SU-DHL-6 (cell line): ENCODE results near the gene SLC43A2.

Experiments
- CTCF ChIP-seq: fragments of 200-600 bp; sonication (generic); IDR thresholded peaks from one replicate; pipeline ENCODE4 v1.5.1; 2017; ENCODE audit warnings: antibody characterized with exemption, mild to moderate bottlenecking, low read length, moderate library complexity; ENCODE audit not compliant: insufficient read depth, poor library complexity, severe bottlenecking
- EZH2phosphoT487 ChIP-seq: fragments of 200-600 bp; sonication (generic), shearing (Covaris generic); conservative IDR thresholded peaks from 2 replicates; pipeline ENCODE4 v1.6.1; 2018; ENCODE audit warnings: mild to moderate bottlenecking, antibody characterized with exemption, low read length, moderate library complexity, mixed read lengths

GRCh38 chr17:1571341-1571704, 57.3 kb downstream of the SLC43A2 start:
- TF ChIP-seq CTCF, result no peak
- TF ChIP-seq EZH2phosphoT487, result no peak
